ENCODE results near the gene HHATL.

The HHATL gene, protein sequence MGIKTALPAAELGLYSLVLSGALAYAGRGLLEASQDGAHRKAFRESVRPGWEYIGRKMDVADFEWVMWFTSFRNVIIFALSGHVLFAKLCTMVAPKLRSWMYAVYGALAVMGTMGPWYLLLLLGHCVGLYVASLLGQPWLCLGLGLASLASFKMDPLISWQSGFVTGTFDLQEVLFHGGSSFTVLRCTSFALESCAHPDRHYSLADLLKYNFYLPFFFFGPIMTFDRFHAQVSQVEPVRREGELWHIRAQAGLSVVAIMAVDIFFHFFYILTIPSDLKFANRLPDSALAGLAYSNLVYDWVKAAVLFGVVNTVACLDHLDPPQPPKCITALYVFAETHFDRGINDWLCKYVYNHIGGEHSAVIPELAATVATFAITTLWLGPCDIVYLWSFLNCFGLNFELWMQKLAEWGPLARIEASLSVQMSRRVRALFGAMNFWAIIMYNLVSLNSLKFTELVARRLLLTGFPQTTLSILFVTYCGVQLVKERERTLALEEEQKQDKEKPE

DNA sequence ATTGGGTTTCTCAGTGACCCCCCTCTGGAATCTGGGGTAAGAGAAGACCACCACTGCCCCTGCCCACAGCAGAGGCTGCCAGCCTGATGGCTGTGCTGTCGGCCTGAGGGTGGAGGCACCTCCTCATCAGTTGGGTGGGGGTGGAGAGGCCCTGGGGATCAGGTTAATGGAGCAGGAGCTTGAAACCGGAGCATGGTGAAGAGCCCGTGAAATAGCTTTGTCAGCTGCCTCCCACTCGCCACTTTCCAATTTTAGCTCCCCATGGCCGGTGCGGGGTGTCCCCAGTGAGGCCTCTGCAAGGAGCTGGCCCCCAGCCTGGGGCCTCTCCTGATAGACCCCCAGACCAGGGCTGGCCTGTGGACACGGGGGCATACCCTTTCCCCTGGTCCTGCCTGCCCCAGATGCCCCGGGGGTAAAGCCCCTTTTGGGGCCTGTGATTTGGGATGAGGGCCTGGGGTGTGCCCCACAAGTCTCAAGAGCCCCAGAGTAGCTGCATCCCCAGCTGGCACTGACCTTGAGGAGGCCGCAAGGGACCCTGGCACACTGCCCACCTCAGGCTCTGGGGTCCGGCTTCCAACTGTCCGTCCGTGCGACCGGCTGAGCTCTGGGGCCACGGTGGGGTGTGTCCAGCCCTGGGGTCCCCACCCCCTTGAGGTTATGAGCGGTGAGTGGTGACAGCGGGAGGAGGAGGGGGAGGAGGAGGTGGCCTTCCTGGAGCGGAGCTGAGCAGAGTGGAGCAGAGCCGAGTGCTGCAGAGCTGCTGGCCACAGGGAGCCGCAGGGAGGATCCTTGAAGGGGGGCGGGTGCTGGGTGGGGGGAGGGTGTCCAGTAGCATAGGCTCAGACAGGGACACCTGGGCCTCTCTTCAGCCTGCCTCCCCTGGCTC is at the start of gene HHATL:
TSS of gene HHATL (minus strand) at position 733 of the 886 bp plus-strand sequence. CDS start 1,972 bp downstream, outside the sequence.
- DNase-seq, result no peak

DNA sequence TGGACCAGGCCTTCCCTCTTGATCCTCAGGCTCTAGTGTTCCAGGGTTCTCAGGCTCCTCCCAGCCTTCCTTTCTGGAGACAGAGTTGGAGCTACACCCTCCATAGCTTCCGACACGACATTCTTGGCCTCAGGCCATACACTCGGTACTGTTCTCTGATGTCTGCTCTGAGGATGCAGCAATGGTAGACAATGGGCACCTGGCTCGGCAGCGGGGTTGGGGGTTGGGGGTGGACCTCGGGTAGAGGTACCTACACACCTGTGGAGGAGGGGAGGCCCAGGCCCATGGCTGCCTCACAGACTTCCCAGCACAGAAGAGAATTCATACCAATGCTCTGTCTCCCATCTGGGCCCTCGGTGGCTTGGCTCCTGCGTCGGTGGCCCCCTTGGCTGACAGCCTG is 49.0 kb upstream of the HHATL start:
- DNase-seq, result no peak

DNA sequence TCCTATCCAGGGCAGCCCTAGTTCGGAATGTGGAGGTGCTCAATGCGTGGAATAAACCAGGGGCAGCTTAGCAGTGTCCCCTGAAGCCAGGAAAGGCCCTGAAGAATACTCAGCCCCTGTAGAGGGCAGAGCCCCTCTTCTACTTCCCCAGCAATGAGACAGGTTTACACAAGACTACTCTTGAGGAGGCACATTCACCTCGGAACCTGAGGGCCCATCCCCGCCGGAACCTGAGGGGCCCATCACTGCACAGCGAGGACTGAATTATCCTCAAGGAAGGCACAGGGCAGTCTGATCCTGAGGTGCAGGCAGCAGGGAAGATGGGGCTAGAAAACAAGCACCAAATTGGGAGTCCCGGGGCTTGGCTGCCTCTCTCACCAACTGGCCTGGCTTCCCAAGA is 48.2 kb upstream of the HHATL start:
- DNase-seq, result no peak

DNA sequence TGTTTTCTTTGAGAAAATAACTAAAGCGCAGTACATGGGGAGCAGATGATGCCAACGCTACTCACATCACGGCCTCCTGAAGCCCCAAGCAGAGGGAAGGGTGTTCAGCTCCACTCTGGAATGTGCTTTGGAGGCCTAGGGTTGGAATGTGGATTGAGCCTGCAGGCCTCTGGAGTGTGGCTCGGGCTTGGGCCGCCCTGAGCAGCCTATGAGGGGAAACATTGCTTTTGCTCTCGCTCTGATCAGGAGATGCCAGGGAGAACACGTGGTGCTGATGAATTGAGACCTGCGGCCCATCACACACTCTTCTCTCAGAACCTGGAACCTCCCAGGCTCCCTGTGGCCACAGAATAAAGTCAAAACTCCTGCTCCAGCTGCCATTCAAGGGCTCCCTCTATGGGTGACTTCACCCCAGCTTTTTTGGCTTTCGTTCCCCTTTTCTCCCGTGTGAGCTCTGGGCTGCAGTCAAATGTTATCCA is 47.2 kb upstream of the HHATL start:
- no peak for DNase-seq

DNA sequence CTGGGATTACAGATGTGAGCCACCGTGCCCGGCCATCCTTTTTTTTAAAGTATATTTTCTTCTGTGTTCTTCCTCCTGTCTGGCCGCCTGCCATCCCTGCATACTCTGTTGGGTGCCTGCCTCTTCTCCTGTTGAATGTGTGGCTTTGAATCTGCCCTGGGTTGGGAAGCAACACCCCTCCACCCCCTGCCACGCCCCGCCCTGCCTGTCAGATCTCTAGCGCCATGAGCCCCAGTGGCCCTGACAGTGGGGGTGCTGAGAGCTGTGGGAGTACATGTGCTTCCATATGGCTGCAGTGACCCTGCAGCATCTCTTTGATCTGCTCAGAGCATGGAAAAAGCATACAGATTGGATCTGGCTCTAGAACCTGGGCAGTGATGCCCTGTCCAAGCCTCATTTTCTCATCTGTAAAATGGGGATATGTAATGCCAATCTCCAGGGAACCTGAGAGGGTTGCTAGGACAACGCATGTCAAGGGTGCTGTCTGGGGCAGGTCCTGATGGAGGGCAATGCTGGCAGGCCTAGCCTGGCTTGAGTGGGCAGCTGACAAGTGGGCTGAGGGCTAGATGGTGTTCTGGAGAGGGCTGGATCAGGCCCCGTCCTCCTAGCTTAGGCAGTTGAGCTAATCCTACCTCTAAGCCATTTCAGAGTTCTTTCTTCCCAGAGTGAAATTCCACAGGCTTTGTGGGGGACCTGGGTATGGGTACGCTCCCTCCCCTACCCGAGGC is 46.6 kb upstream of the HHATL start:
- DNase-seq, result no peak

DNA sequence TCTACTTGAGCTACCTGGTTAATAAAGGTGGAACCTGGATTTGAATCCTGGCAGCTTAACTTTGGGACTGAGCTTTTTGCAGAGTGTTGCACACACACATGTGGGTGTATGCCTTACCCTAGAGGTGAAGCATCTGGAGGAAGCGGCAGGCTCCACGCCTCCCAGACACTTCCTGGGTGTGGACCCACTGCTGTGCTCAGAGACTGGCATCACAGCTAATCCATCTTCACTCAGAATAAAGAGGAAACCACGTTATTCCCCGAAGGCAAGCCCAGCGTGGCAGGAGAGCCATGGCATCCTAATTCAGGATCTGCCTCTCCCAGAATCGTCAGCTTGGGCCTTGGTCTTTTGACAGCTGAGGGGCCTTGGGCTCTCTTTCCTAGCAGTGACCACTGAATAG is 45.0 kb upstream of the HHATL start:
- DNase-seq, result peak; percentile 17

DNA sequence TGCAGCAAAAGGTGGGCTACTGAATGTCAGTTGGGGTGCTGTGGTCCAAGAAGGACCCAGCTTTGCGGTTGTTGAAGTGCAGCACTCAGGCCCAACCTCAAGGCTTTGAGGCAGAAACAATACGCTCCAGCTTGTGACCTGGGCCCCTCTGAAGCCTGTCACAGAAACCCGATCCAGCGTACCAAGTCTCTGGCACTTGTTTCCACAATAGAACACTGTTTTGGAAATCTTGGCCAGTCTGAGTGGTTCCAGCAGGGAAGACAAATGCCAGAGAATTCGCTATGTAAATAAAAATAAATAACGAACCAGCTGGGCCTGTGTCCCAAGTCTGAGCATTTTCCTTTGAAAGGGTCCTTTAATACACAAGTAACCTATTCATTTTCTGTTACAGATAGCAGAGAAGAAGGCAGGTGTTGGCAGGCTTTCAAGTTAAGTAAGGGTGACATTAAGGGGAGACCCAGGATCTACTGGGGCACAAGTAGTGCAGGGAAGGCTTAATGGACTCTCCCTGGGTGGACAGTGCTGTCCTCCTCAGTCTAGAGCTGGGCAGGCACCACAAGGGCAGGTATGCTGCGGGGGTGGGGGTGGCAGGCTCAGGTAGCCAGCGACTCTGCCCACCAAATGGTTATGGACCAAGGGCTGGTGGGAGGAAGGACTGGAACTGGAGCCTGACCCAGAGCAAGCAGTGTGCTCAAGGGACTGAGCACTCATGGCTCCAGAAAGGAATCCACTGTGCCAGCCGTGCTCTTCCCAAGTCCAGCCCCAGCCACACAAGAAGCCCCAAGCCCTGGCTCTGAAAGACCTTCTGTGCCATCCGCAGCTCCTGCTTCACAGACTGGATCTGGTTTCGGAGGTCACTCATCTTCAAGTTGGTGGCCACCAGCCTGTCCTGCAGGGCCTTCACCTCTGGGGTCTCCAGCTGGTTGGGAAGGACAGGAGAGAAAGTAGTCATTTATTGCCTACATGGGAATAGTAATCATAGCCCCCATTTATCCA is 44.2 kb upstream of the HHATL start:
- DNase-seq, result no peak

DNA sequence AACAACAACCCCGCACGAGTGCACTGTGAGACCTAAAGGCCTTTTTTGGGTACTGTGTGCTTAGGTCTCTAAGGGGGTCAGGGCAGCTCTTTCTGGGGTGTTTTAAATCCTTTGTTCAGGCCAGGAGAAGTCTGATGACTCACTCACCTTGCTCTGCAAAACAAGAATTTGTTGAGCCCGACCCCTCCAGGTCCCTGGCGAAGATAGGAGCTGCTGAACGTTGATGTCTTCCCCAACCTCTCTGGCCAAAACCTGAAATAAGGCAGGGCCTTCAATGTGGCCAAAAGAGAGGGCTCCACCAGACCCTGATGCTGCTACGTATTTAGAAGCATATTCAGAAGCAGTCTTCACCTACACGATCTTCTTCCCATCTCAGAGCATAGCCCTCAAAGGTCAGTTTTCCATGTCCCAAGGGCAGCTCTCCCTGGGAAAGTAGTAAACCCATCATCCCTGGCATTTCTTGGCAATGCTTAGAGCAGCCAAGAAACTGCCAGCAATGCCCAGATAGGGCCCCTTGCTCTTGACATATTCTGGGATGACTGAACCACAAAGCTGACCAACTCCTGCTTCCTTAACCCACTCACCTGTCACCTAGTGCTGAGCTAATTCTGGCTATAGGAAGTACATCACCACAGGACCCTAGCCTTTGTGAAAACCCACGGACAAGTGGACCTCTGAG is 43.3 kb upstream of the HHATL start:
- DNase-seq, result no peak

DNA sequence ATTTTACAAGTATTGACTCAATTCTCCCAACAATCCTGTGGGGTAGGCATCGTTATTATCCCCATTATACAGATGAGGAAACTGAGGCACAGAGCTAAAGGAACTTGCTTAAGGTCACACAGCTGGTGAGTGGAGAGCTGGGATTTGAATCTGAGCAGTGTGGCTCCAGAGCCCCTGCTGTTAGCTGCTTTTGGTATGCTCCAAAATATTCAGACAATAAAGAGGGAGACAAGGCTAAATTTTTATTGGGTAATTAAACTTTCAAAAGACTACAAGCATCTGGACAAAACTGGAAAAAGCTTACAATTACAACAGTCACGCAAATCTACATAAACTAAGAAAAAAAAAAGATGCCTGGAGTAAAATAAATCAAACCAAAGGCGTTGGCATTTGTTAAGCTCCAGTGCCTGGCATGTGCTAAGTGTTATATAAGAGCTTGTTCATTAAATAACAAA is 42.7 kb upstream of the HHATL start:
- no peak for DNase-seq

DNA sequence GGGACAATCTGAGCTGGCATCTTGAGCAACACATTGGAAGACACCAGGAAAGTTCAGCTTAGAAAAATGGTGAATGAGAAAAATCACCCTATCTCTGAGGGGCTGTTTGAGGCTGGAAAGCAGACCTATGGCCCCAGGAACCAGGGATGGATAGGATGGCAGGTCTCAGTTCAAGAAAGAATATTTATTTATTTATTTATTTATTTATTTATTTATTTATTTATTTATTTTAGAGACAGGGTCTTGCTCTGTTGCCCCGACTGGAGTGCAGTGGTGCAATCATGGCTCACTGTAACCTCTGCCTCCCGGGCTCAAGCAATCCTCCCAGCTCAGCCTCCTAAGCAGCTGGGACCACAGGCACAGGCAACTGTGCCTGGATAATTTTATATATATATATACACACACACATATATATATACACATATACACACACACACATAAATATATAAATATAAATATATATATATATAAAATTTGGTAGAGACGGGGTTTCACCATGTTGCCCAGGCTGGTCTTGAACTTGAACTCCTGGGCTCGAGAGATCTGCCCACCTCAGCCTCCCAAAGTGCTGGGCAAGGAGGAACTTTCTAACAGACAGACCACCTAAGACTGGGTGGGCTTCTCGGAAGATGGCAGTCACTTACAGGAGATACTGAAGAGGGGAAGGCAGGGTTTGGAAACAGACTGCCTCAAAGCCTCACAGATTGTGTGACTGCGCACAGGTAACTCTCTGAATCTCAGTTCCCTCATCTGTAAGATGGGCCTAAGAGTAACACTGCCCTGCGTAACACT is 40.8 kb upstream of the HHATL start:
- DNase-seq, result no peak

DNA sequence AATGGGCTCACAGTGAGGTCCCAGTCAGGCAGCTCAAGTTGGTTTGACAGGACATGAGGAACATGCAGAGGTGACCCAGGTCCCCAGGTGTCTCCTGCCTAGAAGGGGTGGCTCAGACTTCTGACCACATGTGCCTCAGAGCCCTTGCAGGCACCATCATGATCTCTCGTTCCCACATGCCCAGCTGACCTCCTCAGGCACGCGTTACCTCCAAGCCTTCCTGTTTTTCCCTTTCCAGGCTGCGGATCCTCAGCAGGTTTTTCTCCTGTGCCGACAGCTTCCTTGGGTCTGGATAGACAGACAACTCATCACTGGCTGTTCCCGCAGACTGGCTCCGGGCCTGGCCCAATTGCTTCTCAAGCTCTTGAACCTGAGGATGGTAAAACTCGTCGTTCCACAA is 40.1 kb upstream of the HHATL start:
- no peak for DNase-seq

DNA sequence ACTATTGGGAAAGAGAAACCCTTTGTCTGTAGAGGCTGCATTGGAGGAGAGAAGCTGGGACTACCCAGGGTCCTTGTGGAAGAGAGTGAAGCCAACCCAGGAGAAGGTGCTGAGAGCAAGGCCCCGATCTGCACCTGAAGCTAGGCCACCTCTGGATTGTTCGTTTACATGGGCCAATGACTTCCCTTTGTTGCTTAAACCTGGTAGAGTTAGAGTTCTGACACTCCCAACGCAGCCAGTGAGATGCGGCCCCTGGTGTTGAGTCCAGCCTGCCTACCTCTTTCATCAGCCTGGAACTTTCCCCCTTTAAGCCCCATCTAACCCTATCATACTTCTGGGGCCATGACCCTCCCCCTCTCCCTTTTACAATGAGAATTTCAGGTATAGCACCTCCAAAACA is 39.7 kb upstream of the HHATL start:
- no peak for DNase-seq

DNA sequence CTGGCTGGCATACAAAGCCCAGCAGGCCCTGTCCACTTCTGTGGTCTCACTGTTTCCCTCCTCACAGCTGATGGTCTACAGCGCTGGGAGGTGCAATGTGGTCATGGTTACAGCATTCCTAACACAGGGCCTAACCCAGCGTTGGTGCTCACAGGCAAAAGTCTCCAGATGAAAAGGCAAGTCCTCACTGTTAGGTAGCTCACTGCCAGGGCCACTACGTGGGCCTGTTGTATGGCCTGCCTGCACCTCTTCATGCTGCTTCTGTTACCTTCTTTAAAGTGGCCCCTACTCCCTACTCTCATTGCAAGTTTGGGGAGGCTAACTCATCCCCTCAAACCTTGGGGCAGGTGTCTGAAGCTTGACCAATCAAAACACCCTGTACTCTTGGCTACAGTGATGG is 39.2 kb upstream of the HHATL start:
- DNase-seq, result no peak

DNA sequence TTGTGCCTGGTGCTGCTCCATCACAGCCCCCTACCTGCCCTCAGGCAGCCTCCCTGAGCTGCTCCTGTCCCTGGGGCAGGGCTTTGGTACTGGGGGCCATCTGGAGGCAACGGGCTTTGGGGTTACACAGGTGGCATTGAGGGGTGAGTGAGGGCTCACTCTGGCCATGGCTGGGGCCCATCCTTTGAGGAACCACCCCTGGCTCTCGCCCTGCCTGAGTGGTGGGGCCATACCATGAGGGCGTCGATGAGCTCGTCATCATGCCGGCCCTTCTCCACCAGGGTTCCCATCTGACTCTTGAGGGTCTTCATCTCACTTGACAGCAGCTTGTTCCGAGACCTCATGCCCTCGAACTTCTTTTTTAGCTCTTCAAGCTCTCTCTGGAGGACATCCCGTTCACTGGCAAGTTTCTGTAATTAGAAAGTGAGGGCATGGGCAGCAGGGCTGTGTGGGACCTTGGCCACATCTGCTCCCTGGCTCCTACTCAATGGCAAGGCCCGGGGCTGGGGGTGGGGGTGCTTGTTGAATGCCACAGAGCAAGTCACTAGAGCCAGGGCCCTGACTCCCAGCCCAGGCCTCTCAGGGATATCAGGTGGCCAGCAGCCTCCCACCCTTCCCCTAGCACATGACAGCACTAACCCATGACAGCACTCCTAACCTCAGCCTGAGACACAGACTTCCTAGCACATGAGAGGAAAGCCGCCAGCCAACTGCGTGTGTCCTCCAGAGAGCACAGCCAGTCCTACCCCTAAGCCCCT is 37.0 kb upstream of the HHATL start:
- no peak for DNase-seq

DNA sequence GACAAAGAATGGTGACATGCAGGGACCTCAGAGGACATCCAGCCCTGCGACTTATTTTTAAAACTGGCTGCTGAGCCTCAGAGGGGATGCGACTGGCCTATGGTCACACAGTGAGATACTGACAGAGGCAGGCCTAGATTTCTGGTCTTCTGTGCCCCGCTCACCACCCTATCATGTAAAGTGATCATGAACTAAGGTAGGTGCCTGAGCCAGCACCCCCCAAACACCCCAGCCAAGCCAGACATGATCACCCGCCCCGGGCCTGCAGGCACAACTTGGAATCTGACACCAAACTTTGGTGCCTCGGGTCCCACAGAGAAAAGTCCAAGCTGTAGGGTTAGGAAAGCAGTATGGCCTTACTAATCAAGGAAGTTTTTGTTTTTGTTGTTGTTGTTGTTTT is 33.9 kb upstream of the HHATL start:
- no peak for DNase-seq

DNA sequence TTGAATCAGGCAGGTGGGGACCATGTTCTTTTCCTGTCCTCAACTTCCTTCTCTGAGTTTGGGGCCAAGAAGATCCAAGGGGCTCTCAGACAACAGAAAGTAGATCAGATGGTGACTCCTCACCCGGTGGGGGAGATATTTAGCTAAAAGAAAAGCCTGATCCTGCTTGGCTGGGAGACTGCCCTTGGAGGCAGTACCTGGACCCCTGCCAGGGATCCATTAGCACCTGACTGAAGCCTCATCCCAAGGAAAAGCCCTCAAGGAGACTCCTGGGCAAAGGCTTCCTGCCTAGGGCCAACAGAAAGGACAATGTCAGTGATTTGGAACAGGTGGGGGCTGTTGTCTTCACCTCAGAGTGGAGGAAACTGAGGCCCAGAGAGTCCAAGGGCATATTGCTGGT is 33.5 kb upstream of the HHATL start:
- no peak for DNase-seq

DNA sequence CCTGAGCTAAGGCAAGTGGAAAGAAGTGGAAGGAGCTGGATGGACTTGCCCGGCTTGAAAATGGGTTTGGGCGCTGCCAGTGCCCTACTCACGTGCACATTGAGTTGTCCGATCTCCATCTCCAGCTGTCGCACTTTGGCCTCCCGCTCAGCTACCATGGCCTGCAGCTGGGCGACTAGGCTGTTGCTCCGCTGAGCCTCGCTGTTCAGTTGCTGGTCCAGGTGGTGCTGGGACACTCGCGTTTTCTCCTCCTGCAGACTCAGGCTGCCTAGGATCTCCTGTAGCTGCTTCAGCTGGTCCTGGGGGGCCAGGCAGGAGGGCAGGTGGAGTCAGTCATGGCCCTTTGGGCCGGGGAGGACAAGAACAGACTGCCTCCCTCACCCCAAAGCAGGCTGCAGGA is 33.0 kb upstream of the HHATL start:
- no peak for DNase-seq

DNA sequence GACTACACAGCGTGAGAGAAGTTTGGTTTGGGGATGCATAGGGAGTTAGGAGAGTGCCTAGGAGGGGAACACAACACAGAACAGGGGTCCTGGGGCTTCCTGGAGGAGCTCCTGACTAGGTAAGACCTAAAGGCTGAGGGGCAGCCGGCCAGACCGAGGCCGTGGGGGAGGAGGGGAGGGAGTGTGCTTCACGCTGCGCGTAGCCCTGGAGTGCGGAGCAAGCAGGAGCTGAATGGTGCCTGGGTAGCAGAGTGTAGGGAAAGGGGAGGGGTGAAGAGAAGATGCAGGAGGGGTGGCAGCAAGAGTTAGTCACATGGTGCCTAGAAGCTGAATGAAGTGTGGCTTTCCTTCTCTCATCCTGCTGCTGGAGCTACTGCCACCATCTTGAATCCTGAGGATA is 32.4 kb upstream of the HHATL start:
- no peak for DNase-seq

DNA sequence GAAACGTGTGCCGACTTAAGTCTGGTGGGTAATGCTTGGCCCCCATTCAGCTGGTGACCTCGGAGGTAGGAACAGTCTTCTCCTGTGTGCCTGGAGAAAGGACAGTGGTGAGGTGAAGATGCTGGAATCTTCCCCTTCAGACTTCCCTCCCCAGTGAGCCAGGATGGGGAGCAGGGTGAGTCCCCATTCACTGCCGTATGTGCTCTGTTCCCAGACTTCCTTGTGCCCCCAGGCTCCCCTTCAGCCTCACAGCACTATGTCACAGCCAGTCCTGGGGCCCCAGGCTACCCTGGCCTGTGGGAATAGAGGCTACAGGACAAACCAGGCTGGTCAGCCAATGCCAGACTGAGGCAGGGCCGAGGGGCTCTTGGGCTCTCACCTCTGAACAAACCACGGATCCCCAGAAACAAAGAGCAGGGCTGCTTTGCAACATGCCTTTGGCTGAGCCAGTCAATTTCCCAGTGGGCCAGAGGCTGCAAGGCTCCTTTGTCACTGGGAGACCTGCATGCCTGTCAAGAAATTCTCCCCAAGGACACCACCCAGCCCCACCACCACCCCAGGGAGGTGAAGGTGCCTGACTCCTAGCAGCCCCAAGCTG is 31.8 kb upstream of the HHATL start:
- no peak for DNase-seq
